ENCODE measurements around the gene MIEF1. TPM values are rescaled to one million over a fixed set of nuclear protein-coding genes. Genes with fewer than 3 reads are reported as not detected.

MIEF1 gene
- polyA plus RNA-seq, 1 of the 3 experiments (the other 2 are of a cell fraction), result 7.5 TPM

- Histone ChIP-seq H3F3A (replicated peaks; ENCODE audit: insufficient read depth) (no peaks in the 10 kb centered on the region), H3K4me1 (ENCODE audit: control insufficient read depth in 1 of 2, insufficient read depth in 2 of 2, low read depth in 1 of 2, low read length in 1 of 2) (peaks cover 8 to 46% of the 10 kb centered on the region in 2 experiments; a peak in 3 of 4 replicates), H3K36me3 (replicated peaks in 1 of 2; ENCODE audit: control insufficient read depth in 1 of 2, insufficient read depth in 2 of 2, low read length in 1 of 2) (no peaks in the 10 kb centered on the region), H3K79me2 (ENCODE audit: insufficient read depth) (no peaks in the 10 kb centered on the region), H3K4me2 (no peak overlapping the region), H3K9me2 (no peaks in the 10 kb centered on the region), H4K20me1 (ENCODE audit: insufficient read depth) (no peaks in the 10 kb centered on the region), H3K9ac (no peak overlapping the region), H3K27me3 (ENCODE audit: insufficient read depth) (no peaks in the 10 kb centered on the region), H3K27ac (ENCODE audit: low read depth in 2 of 2, low read length in 1 of 2) (no peak overlapping the region), H3K9me3 (no peaks in the 10 kb centered on the region), H2AFZ (ENCODE audit: low read depth) (no peak overlapping the region), H3K4me3 (ENCODE audit: low read depth in 2 of 2, low read length in 1 of 2) (no peak overlapping the region)
- 53% methylated on average over 4 of the region's 9 CpGs for WGBS (ENCODE audit: low lambda C conversion rate)
- CTCF ChIA-PET, result interaction anchor here (1.0 to 1.4 kb wide), 3 partner anchors 15 to 48 kb away, joined by 3 to 5 read pairs (median 3); no protein-coding TSS in a partner anchor
- DNase-seq, result peak; percentile 36
- POLR2A ChIA-PET, result no interaction called here
- TF ChIP-seq USF1 (IDR thresholded peaks at IDR 0.05; ENCODE audit: borderline replicate concordance, low read depth) (no peak), YY1 (IDR thresholded peaks at IDR 0.05; ENCODE audit: low read depth) (no peak), JUND (IDR thresholded peaks at IDR 0.05) (no peak), TCF12 (IDR thresholded peaks at IDR 0.05) (no peak), ELF1 (IDR thresholded peaks at IDR 0.05) (no peak), IRF3 (IDR thresholded peaks at IDR 0.05; ENCODE audit: low read depth, low read length) (no peak), EZH2phosphoT487 (IDR thresholded peaks at IDR 0.05; ENCODE audit: borderline replicate concordance, low read depth) (no peak), FOSL2 (IDR thresholded peaks at IDR 0.05; ENCODE audit: borderline replicate concordance, low read depth) (no peak), GABPA (IDR thresholded peaks at IDR 0.05; ENCODE audit: low read depth) (no peak), FOXM1 (IDR thresholded peaks at IDR 0.05; ENCODE audit: low read depth) (no peak), FOXJ3 (CRISPR knock-in tag; IDR thresholded peaks at IDR 0.05) (no peak)
Measured at GRCh38 chr22:39475337-39475736, 26.8 kb upstream of the MIEF1 start.

- H3K4me3 ChIP-seq (ENCODE audit: low read depth in 2 of 2, low read length in 1 of 2), result no peak overlapping the region
- ChIA-PET POLR2A (no interaction called here), CTCF (interaction anchor here (1.0 to 1.4 kb wide), 4 partner anchors 15 to 47 kb away, joined by 3 to 5 read pairs (median 3); no protein-coding TSS in a partner anchor)
Measured at GRCh38 chr22:39475902-39476301, 26.2 kb upstream of the MIEF1 start.

More at GRCh38 chr22:39475902-39476301, 26.2 kb upstream of the MIEF1 start:
- Histone ChIP-seq H3K9me3 (no peaks in the 10 kb centered on the region), H3K4me1 (ENCODE audit: control insufficient read depth in 1 of 2, insufficient read depth in 2 of 2, low read depth in 1 of 2, low read length in 1 of 2) (peaks cover 8 to 40% of the 10 kb centered on the region in 2 experiments; a peak in 3 of 4 replicates), H3K27ac (ENCODE audit: low read depth in 2 of 2, low read length in 1 of 2) (no peak overlapping the region), H3F3A (replicated peaks; ENCODE audit: insufficient read depth) (no peaks in the 10 kb centered on the region), H3K36me3 (replicated peaks in 1 of 2; ENCODE audit: control insufficient read depth in 1 of 2, insufficient read depth in 2 of 2, low read length in 1 of 2) (no peaks in the 10 kb centered on the region), H3K27me3 (ENCODE audit: insufficient read depth) (no peaks in the 10 kb centered on the region), H3K9ac (no peak overlapping the region), H3K79me2 (ENCODE audit: insufficient read depth) (no peaks in the 10 kb centered on the region), H3K9me2 (no peaks in the 10 kb centered on the region), H3K4me2 (no peak overlapping the region), H2AFZ (ENCODE audit: low read depth) (no peak overlapping the region), H4K20me1 (ENCODE audit: insufficient read depth) (no peaks in the 10 kb centered on the region)
- 73% methylated on average over 2 of the region's 3 CpGs for WGBS (ENCODE audit: low lambda C conversion rate)
- no peak for DNase-seq
- TF ChIP-seq JUND (IDR thresholded peaks at IDR 0.05), result no peak
- TF ChIP-seq CHD2 (IDR thresholded peaks at IDR 0.05; ENCODE audit: low read length, partially characterized antibody), result no peak
- no peak for TF ChIP-seq PBX3 (IDR thresholded peaks at IDR 0.05)
- TF ChIP-seq TCF12 (IDR thresholded peaks at IDR 0.05), result no peak
